ENCODE measurements around the gene RFNG.

DNA sequence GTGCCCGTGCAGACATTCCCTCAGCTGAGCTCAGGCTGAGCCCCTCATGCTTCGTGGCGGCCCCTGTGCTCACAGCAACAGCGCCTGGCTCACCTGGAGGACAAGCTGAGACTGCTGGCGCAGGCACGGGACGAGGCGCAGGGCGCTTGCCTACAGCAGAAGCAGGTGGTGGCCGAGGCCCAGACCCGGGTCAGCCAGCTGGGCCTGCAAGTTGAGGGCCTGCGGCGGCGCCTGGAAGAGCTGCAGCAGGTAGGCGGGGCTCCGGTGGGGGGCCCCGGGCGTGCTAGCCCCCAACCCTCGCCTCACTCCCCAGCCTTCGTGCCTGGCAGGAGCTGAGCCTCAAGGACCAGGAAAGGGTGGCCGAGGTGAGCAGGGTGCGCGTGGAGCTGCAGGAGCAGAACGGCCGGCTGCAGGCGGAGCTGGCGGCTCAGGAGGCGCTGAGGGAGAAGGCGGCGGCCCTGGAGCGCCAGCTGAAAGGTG is 21.6 kb downstream of the RFNG start:
- TF ChIP-seq, protein P1, sequence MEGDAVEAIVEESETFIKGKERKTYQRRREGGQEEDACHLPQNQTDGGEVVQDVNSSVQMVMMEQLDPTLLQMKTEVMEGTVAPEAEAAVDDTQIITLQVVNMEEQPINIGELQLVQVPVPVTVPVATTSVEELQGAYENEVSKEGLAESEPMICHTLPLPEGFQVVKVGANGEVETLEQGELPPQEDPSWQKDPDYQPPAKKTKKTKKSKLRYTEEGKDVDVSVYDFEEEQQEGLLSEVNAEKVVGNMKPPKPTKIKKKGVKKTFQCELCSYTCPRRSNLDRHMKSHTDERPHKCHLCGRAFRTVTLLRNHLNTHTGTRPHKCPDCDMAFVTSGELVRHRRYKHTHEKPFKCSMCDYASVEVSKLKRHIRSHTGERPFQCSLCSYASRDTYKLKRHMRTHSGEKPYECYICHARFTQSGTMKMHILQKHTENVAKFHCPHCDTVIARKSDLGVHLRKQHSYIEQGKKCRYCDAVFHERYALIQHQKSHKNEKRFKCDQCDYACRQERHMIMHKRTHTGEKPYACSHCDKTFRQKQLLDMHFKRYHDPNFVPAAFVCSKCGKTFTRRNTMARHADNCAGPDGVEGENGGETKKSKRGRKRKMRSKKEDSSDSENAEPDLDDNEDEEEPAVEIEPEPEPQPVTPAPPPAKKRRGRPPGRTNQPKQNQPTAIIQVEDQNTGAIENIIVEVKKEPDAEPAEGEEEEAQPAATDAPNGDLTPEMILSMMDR (conservative IDR thresholded peaks at IDR 0.05; ENCODE audit: low read depth, low read length): no peak
- no peak for TF ChIP-seq EZH2 (IDR thresholded peaks at IDR 0.05; ENCODE audit: borderline replicate concordance, low read depth, low read length, poor library complexity, severe bottlenecking)

Measured in A673 (cell line).